HG03520 (cell line): Measurements from ENCODE around the gene NRBF2.
"Not testable (repeated sequence)": the region's sequence is repeated elsewhere in the genome, so short reads cannot be mapped to it uniquely, and the experiment has no call there.

Experiments
- ATAC-seq: cut with Tn5 transposase; IDR thresholded peaks from one replicate; pipeline ENCODE4 v1.9.1; 2021; ENCODE audit warnings: mild to moderate bottlenecking, moderate library complexity; ENCODE audit not compliant: unreplicated experiment

The NRBF2 gene

GRCh38 chr10:63133056-63133820, at the start of gene NRBF2:
TSS of gene NRBF2 (plus strand) at chr10:63133328. CDS start at chr10:63133471, 143 bp downstream.
- peak; percentile 95 for ATAC-seq

GRCh38 chr10:63083406-63083805, 49.7 kb upstream of the NRBF2 start:
- not testable (repeated sequence) for ATAC-seq

GRCh38 chr10:63083904-63084689, 49.0 kb upstream of the NRBF2 start:
- ATAC-seq: peak; percentile 85

GRCh38 chr10:63084690-63085382, 48.3 kb upstream of the NRBF2 start:
- ATAC-seq: no peak

GRCh38 chr10:63093227-63093626, 39.9 kb upstream of the NRBF2 start:
- no peak for ATAC-seq

GRCh38 chr10:63094405-63094804, 38.7 kb upstream of the NRBF2 start:
- no peak for ATAC-seq

- no peak for ATAC-seq
Measured at GRCh38 chr10:63094881-63095280, 38.2 kb upstream of the NRBF2 start.

GRCh38 chr10:63099734-63100133, 33.4 kb upstream of the NRBF2 start:
- ATAC-seq: no peak

GRCh38 chr10:63101091-63101490, 32.0 kb upstream of the NRBF2 start:
- not testable (repeated sequence) for ATAC-seq

- ATAC-seq: not testable (repeated sequence)
Measured at GRCh38 chr10:63102279-63102883, 30.7 kb upstream of the NRBF2 start.

GRCh38 chr10:63103178-63103577, 29.9 kb upstream of the NRBF2 start:
- not testable (repeated sequence) for ATAC-seq

- ATAC-seq: no peak
Measured at GRCh38 chr10:63103971-63104409, 29.1 kb upstream of the NRBF2 start.

- ATAC-seq: no peak
Measured at GRCh38 chr10:63105225-63106110, 27.7 kb upstream of the NRBF2 start.

GRCh38 chr10:63106111-63106755, 26.9 kb upstream of the NRBF2 start:
- no peak for ATAC-seq

- ATAC-seq: no peak
Measured at GRCh38 chr10:63107943-63108437, 25.1 kb upstream of the NRBF2 start.

GRCh38 chr10:63110940-63111339, 22.2 kb upstream of the NRBF2 start:
- ATAC-seq: no peak

GRCh38 chr10:63114031-63114814, 18.9 kb upstream of the NRBF2 start:
- ATAC-seq: no peak

GRCh38 chr10:63115732-63116383, 17.3 kb upstream of the NRBF2 start:
- ATAC-seq: no peak
